Sigmoid colon (tissue), 7 donors: ENCODE data around the gene WDFY1. TPM values are rescaled to one million over a fixed set of nuclear protein-coding genes. Genes with fewer than 3 reads are reported as not detected.

ENCODE experiments used
- DNase-seq: peaks from one replicate; pipeline ENCODE4 v3.0.0-alpha.2; 2019
- H3K27ac ChIP-seq, 4 donors: fragments of 200-600 bp; sonication (generic); one replicate each; pipeline ENCODE4 v1.5.1; 2016 to 2019; ENCODE audit warnings: mild to moderate bottlenecking in 1 of 4
- H3K27me3 ChIP-seq, 3 donors: fragments of 200-600 bp; sonication (generic); one replicate each; pipeline ENCODE4 v1.5.1; 2019; ENCODE audit warnings: mild to moderate bottlenecking in 1 of 3
- H3K36me3 ChIP-seq, 4 donors: fragments of 200-600 bp; sonication (generic); one replicate each; pipeline ENCODE4 v1.5.1; 2016 to 2019
- H3K4me1 ChIP-seq, 4 donors: fragments of 200-600 bp; sonication (generic); one replicate each; pipeline ENCODE4 v1.5.1; 2017 to 2019
- H3K4me3 ChIP-seq, 4 donors: fragments of 200-600 bp; sonication (generic); one replicate each; pipeline ENCODE4 v1.5.1; 2017 to 2019; ENCODE audit warnings: mild to moderate bottlenecking in 2 of 4, moderate library complexity in 1 of 4
- H3K9me3 ChIP-seq, 4 donors: fragments of 200-600 bp in 3 of 4; sonication (generic) in 3 of 4; one replicate each; pipeline versions ENCODE4 v1.5.1 to v1.6.1; 2013 to 2019
- EP300 ChIP-seq, 4 donors: sonication (generic); formaldehyde crosslinking; IDR thresholded peaks; one replicate each; pipeline ENCODE4 v1.6.1; 2017; ENCODE audit warnings: antibody characterized with exemption in 4 of 4
- POLR2A ChIP-seq, 2 donors: fragments of 450-650 bp; IDR thresholded peaks; one replicate each; pipeline ENCODE4 v1.6.1; 2016; ENCODE audit warnings: antibody characterized with exemption in 2 of 2, mild to moderate bottlenecking in 2 of 2, moderate library complexity in 2 of 2
- POLR2AphosphoS5 ChIP-seq, 4 donors: sonication (generic); formaldehyde crosslinking; IDR thresholded peaks; one replicate each; pipeline ENCODE4 v1.6.1; 2017; ENCODE audit warnings: antibody characterized with exemption in 4 of 4
- WGBS, 2 donors: extraction: QIAGEN DNeasy Blood & Tissue Kit; methylation state at CpG; one replicate each; pipeline ENCODE4 v1.1.7; 2013; 5-methylcytosine and 5-hydroxymethylcytosine counted together
- intact Hi-C: fragments of 100-400 bp; cut with DNase I; formaldehyde crosslinking; loops from one replicate; pipeline ENCODE4 v1.15.1; 2023
- polyA plus RNA-seq, 3 donors: library from polyadenylated mRNA; stranded (reverse); fragments of 200-250 nt; gene quantifications; one replicate each; pipeline ENCODE4 v1.2.3, GENCODE V29; 2013
- total RNA-seq, 4 donors: library from RNA; depleted of rRNA; stranded (reverse); fragments of >200 nt; gene quantifications; one replicate each; pipeline ENCODE4 v1.1.0, GENCODE V29; 2016
- TF ChIP-seq, protein P1 (sequence below), 4 experiments: fragments of 450-650 bp in 3 of 4; fragments of 200-600 bp in 1 of 4; IDR thresholded peaks; one replicate each; pipeline ENCODE4 v1.5.1; 2016 to 2019; ENCODE audit warnings: antibody characterized with exemption in 4 of 4, mild to moderate bottlenecking in 3 of 4, moderate library complexity in 2 of 4
- donor health status: healthy with polysubstance abuse.
- donor health status: Bipolar disorder and iron deficiency.
- donor health status: healthy.

WDFY1 gene
- total and polyA plus RNA-seq, 7 donors, result 17.4 to 36.1 (median 24.3) TPM

GRCh38 chr2:223928113-223929006, 16.8 kb downstream of the WDFY1 start:
- WGBS, 2 donors, result 80 to 95% methylated on average over 7 of the region's 7 CpGs
- no peaks in the 10 kb centered on the region for H3K9me3 ChIP-seq
- no peaks in the 10 kb centered on the region for H3K36me3 ChIP-seq
- intact Hi-C loops, result no loop called here
- peaks cover 0 to 20% (median 9%) of the 10 kb centered on the region in 4 donors for H3K4me1 ChIP-seq
- H3K27me3 ChIP-seq, result no peaks in the 10 kb centered on the region
- H3K27ac ChIP-seq, result no peak overlapping the region
- DNase-seq, result no peak
- H3K4me3 ChIP-seq, result no peak overlapping the region
- TF ChIP-seq, protein P1, sequence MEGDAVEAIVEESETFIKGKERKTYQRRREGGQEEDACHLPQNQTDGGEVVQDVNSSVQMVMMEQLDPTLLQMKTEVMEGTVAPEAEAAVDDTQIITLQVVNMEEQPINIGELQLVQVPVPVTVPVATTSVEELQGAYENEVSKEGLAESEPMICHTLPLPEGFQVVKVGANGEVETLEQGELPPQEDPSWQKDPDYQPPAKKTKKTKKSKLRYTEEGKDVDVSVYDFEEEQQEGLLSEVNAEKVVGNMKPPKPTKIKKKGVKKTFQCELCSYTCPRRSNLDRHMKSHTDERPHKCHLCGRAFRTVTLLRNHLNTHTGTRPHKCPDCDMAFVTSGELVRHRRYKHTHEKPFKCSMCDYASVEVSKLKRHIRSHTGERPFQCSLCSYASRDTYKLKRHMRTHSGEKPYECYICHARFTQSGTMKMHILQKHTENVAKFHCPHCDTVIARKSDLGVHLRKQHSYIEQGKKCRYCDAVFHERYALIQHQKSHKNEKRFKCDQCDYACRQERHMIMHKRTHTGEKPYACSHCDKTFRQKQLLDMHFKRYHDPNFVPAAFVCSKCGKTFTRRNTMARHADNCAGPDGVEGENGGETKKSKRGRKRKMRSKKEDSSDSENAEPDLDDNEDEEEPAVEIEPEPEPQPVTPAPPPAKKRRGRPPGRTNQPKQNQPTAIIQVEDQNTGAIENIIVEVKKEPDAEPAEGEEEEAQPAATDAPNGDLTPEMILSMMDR (IDR thresholded peaks at IDR 0.05), result no peak
- TF ChIP-seq POLR2AphosphoS5 (IDR thresholded peaks at IDR 0.05), result no peak
- no peak for TF ChIP-seq EP300 (IDR thresholded peaks at IDR 0.05)
- no peak for TF ChIP-seq POLR2A (IDR thresholded peaks at IDR 0.05)

DNA sequence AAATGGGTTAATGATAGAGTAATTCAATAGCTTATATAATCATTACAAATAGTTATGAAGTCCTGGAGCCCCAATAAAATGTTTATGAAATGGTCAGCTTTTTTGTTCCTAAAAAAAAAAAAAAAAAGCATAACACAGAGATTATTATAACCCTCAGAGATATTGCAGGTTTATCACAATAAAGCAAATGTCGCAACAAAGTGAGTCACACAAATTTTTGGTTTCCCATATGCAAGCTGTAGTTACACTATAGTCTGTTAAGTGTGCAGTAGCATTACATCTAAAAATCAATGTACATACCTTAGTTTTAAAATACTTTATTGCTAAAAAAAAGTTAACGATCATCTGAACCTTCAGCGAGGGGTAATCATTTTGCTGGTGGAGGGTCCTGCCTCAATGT, 20.0 kb downstream of the WDFY1 start:
- H3K27me3 ChIP-seq, result no peaks in the 10 kb centered on the region
- intact Hi-C loops, result no loop called here
- H3K9me3 ChIP-seq, result no peaks in the 10 kb centered on the region
- peaks cover 0 to 20% (median 6%) of the 10 kb centered on the region in 4 donors for H3K4me1 ChIP-seq
- WGBS, 2 donors, result 93 to 96% methylated on average over 3 of the region's 3 CpGs
- no peak overlapping the region for H3K27ac ChIP-seq
- no peaks in the 10 kb centered on the region for H3K36me3 ChIP-seq
- DNase-seq, result no peak
- H3K4me3 ChIP-seq, result no peak overlapping the region
- no peak for TF ChIP-seq POLR2AphosphoS5 (IDR thresholded peaks at IDR 0.05)
- no peak for TF ChIP-seq EP300 (IDR thresholded peaks at IDR 0.05)
- TF ChIP-seq, protein P1 (IDR thresholded peaks at IDR 0.05), result no peak
- no peak for TF ChIP-seq POLR2A (IDR thresholded peaks at IDR 0.05)

DNA sequence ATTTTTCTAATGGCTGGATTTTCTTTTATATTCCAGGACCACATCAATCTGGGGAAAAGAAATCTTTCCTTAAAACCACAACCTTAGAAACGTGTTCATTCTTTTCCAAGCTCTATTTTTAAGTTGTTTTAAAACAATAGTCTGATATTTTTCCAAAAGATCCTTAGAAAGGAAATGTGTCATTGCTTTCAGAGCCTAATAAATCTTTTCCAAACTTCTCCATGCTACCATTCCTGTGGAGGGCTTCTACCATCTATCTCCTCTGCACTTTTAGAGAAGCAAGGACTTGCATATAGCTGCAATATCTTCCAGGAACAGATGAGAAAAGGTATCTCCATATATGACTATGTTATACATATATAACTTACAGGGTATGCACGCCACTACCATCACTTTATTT, 21.2 kb downstream of the WDFY1 start:
- H3K27me3 ChIP-seq, result no peaks in the 10 kb centered on the region
- H3K9me3 ChIP-seq, result no peaks in the 10 kb centered on the region
- TF ChIP-seq POLR2AphosphoS5 (IDR thresholded peaks at IDR 0.05), result no peak
- TF ChIP-seq, protein P1 (IDR thresholded peaks at IDR 0.05), result no peak
- TF ChIP-seq EP300 (IDR thresholded peaks at IDR 0.05), result no peak
- no peak for TF ChIP-seq POLR2A (IDR thresholded peaks at IDR 0.05)
- 84 to 91% methylated on average over 2 of the region's 2 CpGs for WGBS, 2 donors
- H3K4me1 ChIP-seq, result peaks cover 0 to 13% (median 5%) of the 10 kb centered on the region in 4 donors
- intact Hi-C loops, result no loop called here
- no peak overlapping the region for H3K4me3 ChIP-seq
- no peak overlapping the region for H3K27ac ChIP-seq
- no peaks in the 10 kb centered on the region for H3K36me3 ChIP-seq
- no peak for DNase-seq

GRCh38 chr2:223922308-223922707, 22.8 kb downstream of the WDFY1 start:
- 84 to 90% methylated on average over 3 of the region's 3 CpGs for WGBS, 2 donors

More at GRCh38 chr2:223922308-223922707, 22.8 kb downstream of the WDFY1 start:
- no peaks in the 10 kb centered on the region for H3K27me3 ChIP-seq
- H3K27ac ChIP-seq, result no peak overlapping the region
- H3K9me3 ChIP-seq, result no peaks in the 10 kb centered on the region
- DNase-seq, result no peak
- H3K4me3 ChIP-seq, result no peak overlapping the region
- peaks cover 0 to 13% (median 5%) of the 10 kb centered on the region in 4 donors for H3K4me1 ChIP-seq
- peaks cover 0 to 5% (median 0%) of the 10 kb centered on the region in 4 donors for H3K36me3 ChIP-seq
- intact Hi-C loops, result no loop called here
- TF ChIP-seq POLR2AphosphoS5 (IDR thresholded peaks at IDR 0.05), result no peak
- no peak for TF ChIP-seq EP300 (IDR thresholded peaks at IDR 0.05)
- TF ChIP-seq POLR2A (IDR thresholded peaks at IDR 0.05), result no peak
- TF ChIP-seq, protein P1 (IDR thresholded peaks at IDR 0.05), result no peak
